GM20000 (cell line): ENCODE results near the gene KANK3.
A peak's percentile ranks its signal among the peaks of the same experiment; 100 is the strongest.
"Not testable (repeated sequence)": the region's sequence is repeated elsewhere in the genome, so short reads cannot be mapped to it uniquely, and the experiment has no call there.

Source experiments
- DNase-seq: peaks from one replicate; pipeline ENCODE4 v3.0.0; 2012; ENCODE audit warnings: low spot score
- TF ChIP-seq, protein P1 (sequence below): IDR thresholded peaks from 2 replicates; pipeline ENCODE4 v1.5.1; 2012; ENCODE audit warnings: mild to moderate bottlenecking, control low read depth; ENCODE audit errors: extremely low read depth, missing control alignments

KANK3 gene

DNA sequence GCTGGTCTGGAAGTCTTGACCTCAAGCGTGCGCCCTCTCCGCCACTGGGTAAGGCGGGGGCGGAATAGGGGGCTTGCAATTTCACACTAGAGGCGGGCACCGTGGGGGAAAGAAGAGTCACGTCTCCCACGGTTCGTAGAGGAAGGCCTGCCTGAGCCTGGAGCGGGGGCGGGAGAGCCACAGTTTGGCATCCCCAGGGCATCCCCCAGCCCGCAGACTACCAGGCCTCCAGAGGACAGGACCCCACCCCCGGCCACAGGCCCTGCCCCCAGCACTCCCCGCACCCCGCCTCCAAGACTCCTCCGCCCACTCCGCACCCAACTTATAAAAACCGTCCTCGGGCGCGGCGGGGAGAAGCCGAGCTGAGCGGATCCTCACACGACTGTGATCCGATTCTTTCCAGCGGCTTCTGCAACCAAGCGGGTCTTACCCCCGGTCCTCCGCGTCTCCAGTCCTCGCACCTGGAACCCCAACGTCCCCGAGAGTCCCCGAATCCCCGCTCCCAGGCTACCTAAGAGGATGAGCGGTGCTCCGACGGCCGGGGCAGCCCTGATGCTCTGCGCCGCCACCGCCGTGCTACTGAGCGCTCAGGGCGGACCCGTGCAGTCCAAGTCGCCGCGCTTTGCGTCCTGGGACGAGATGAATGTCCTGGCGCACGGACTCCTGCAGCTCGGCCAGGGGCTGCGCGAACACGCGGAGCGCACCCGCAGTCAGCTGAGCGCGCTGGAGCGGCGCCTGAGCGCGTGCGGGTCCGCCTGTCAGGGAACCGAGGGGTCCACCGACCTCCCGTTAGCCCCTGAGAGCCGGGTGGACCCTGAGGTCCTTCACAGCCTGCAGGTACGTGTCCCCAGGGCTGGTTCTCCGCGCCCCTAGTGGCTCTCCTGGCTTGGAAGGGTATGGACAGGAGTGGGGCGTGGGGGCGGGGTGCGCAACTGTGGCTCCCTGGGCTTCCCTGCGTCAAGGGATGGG, 21.0 kb upstream of the KANK3 start, which contains the start of gene ANGPTL4:
TSS of gene ANGPTL4 (plus strand) at position 353 of the 969 bp plus-strand sequence. CDS start at position 520, 167 bp downstream.
- DNase-seq = peak; percentile 76

DNA sequence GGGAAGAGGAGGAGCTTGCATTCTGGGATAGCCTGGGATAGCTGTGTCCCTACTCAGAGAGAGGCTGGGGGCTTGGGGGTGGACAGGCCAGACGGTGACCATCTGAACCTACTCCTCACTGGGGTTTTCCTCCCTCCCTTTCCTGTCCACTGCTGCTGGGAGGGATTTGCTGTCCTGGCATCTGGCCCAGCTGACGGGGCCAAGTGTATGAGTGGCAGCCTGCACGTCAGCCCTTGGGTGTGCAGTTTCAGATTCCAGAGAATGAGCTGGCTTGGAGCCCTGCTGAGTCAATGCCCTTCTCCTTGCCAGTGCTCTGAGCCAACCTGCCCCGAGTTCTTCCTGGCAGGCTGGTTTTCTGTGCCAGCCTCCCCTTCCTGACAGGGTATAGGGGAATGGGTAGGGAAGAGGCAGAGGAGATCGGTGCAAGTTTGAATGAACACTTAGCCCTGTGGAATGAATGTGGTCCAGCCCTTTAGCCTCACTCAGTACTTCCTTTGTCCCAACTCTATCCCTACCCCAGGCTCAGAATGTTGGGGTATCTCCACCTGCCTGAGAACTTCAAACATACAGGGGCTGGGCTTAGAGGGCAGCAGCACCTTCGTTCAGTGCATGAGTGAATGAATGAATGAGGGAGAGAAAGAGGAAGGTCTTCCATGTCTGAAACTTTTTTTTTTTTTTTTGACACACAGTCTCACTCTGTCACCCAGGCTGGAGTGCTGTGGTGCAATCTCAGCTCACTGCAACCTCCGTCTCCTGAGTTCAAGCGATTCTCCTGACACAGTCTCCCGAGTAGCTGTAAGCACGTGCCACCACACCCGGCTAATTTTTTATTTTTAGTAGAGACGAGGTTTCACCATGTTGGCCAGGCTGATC, 19.1 kb upstream of the KANK3 start:
- no peak for DNase-seq
- TF ChIP-seq, protein P1, sequence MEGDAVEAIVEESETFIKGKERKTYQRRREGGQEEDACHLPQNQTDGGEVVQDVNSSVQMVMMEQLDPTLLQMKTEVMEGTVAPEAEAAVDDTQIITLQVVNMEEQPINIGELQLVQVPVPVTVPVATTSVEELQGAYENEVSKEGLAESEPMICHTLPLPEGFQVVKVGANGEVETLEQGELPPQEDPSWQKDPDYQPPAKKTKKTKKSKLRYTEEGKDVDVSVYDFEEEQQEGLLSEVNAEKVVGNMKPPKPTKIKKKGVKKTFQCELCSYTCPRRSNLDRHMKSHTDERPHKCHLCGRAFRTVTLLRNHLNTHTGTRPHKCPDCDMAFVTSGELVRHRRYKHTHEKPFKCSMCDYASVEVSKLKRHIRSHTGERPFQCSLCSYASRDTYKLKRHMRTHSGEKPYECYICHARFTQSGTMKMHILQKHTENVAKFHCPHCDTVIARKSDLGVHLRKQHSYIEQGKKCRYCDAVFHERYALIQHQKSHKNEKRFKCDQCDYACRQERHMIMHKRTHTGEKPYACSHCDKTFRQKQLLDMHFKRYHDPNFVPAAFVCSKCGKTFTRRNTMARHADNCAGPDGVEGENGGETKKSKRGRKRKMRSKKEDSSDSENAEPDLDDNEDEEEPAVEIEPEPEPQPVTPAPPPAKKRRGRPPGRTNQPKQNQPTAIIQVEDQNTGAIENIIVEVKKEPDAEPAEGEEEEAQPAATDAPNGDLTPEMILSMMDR = no peak

More for the DNA sequence above, 21.0 kb upstream of the KANK3 start, which contains the start of gene ANGPTL4:
- TF ChIP-seq, protein P1 = no peak

DNA sequence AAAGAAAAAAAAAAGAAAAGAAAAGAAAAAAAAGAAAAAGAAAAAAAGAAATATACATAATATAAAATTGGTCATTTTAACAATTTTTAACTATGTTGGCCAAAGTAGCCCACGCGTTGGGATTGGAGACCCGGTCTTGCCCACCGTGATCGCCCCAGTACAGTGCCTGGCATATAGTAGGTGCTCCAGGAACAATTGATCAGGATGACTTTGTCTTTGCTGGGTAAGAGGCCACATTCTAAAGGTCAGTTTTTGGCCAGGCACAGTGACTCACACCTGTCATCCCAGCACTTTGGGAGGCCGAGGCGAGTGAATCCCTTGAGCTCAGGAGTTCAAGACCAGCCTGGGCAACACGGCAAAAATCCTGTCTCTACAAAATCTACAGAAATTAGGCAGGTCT, 17.1 kb upstream of the KANK3 start:
- DNase-seq = no peak
- TF ChIP-seq, protein P1 = no peak

DNA sequence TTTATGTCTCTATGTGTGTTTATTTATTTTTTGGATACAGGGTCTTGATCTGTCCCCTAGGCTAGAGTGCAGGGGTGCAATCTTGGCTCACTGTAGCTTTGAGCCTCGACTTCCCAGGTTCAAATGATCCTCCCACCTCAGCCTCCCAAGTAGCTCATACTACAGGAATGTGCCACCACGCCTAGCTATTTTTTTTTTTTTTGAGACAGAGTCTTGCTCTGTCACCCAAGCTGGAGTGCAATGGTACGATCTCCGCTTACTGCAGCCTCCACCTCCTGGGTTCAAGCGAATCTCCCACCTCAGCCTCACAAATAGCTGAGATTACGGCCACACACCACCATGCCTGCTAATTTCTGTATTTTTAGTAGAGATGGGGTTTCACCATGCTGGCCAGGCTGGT, 15.9 kb upstream of the KANK3 start:
- TF ChIP-seq, protein P1 = no peak
- DNase-seq = no peak

DNA sequence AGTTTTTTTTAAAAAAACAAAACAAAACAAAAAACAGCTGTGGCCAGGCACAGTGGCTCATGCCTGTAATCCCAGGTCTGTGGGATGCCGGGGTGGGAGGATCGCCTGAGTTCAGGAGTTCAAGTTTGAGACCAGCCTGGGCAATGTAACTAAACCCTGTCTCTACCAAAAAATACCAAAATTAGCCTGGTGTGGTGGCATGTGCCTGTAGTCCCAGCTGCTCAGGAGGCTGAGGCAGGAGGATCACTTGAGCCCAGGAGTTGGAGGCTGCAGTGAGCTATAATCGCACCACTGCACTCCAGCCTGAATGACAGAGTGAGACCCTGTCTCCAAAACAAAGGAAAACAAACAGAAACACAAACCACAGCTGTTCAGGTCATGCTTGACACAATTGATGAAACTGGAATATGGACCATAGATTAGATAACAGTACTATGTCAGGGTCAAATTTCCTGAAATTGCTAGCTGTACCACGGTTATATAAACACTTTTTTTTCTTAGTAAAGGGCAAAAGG, 14.0 kb upstream of the KANK3 start:
- TF ChIP-seq, protein P1 = no peak
- no peak for DNase-seq

DNA sequence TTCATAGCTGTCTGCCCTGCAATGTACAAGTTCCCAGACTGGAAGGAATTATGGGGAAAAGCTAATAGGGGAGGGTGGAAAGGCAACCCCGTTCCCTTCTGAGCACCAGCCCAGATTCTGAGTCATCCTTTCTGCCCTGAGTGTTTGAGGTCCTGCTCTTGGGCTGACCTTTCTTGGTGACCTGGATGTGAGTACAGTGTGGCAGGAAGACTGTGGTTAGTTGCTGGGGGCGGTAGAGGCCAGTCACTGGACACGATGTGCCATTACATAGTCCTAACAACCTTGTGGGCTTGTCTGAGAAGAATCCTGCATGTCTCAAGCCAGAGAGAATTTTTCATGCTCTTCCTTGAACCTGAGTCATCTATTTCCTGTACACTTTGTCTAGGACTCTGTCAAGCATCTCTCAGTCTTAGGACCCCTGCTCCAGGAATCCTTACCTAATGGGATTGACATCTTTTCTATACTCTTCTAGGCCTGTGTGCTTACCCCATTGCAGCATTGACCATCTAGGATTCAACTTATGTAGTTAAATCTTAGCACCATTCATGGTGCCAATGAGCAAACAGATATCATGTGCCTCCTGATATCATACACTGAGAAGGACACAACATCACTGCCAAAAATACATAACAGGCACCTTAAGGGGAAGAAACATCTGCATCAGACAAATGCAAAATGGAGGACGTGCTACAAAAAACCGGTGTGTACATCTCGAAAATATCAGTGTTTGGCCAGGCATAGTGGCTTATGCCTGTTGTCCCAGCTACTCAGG, 12.8 kb upstream of the KANK3 start:
- no peak for DNase-seq
- TF ChIP-seq, protein P1 = no peak

DNA sequence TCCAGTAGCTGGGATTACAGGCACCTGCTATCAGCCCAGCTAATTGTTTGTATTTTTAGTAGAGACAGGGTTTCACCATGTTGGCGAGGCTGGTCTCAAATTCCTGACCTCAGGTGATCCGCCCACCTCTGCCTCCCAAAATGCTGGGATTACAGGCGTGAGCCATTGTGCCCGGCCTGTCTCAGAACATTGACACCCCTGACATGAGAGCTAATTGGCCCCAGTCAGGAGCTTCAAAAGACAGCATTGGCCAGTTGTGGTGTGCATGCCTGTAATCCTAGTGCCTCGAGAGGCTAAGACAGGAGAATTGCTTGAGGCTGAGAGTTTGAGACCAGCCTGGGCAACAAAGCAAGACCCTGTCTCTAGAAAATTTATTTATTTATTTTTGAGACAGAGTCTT, 9.8 kb upstream of the KANK3 start:
- not testable (repeated sequence) for DNase-seq
